Middle frontal gyrus (tissue), 1 donor: ENCODE data around the gene ESPNL.
"Not testable (repeated sequence)": the region's sequence is repeated elsewhere in the genome, so short reads cannot be mapped to it uniquely, and the experiment has no call there.

Experiments
- DNase-seq: peaks from one replicate; pipeline ENCODE4 v3.0.0-alpha.2; 2015; ENCODE audit warnings: low spot score; ENCODE audit errors: extremely low spot score

The ESPNL gene

DNA sequence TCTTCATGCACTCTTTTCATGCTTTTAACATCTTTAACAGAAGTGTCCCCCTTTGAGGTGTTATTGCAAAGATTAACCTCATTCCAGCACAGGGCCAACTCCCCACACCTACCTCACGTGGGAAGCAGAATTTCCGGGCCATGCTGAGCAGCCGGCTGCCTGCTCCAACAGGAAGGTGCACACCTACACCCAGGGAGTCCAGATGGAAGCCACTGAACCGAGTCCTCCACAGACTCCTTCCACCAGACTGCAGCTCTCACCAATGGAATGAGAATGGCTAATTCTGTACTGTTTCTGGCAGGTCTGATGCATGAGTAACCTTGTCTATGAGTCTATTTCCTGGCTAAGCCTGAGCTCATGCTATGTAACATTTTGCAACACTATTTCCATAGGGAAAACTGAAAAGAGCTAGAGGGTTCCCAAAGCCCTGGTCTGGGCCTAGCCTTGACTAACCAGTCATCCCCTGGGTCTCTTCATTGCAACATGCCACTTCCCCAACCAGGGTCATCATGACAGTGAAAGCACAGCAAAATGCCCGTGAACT, 69.6 kb downstream of the ESPNL start:
- peak; percentile 32 for DNase-seq

DNA sequence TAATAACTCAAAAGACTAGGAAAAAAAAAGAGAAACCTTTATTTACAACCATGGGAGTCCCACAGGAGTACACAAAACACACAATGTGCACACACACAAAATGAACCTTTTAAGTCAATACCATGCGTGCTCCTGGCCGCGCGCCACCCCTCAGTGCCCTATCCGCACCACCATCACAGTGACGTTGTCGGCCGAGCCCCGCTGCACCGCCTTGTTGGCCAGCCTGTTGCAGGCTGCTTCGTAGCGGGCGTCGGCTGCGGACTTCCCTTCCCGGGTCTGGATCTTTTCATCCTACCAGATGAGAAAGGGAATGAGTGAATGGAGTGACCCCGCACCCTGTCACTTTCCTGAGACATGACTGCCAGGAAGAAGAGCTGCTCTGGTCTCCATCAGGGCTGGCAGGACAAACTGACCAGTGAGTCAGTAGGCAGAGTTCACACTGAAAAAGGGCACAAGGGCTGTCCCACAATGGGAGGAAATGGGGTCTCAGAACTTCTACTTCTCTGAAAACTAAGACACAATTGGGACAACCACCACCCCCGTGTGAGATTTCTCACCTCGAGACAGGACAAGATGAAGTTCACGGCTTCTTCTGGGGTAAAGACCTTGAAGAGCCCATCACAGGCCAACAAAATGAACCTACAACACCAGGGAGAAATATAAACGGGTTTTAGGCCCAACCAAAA, 70.4 kb downstream of the ESPNL start:
- no peak for DNase-seq

DNA sequence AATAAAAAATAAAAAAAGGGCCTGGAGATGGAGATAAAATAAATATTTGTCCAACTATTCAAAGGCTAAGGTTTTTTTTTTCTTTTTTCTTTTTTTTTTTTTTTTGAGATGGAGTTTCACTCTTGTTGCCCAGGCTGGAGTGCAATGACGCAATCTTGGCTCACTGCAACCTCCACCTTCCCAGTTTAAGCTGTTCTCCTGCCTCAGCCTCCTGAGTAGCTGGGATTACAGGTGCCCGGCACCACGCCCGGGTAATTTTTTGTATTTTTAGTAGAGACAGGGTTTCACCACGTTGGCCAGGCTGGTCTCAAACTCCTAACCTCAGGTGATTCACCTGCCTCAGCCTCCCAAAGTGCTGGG, 70.9 kb downstream of the ESPNL start:
- DNase-seq: not testable (repeated sequence)

- no peak for DNase-seq
Measured at GRCh38 chr2:238171575-238172187, 71.5 kb downstream of the ESPNL start.

GRCh38 chr2:238172439-238172838, 72.3 kb downstream of the ESPNL start:
- no peak for DNase-seq

- no peak for DNase-seq
Measured at GRCh38 chr2:238173692-238174091, 73.6 kb downstream of the ESPNL start.

DNA sequence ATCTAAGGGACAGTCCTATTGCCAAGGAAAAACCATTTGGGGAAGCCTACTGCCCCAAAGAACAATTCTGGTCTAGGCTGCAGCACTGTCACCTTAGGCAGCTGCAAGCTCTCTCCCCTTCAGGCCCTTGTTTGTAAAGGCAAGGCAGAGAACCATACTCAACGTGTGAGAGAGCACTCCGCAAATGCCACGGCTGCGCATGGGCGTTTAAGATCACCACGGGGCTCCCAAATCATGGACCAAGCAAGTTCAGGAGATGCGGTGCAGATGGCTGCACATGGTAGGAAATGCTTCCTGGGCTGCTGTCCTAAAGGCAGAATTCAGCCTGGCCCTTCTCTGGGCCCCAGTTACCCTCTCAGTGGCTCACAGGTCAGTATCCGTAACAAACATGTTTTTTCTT, 74.2 kb downstream of the ESPNL start:
- no peak for DNase-seq

- no peak for DNase-seq
Measured at GRCh38 chr2:238174701-238175100, 74.6 kb downstream of the ESPNL start.

DNA sequence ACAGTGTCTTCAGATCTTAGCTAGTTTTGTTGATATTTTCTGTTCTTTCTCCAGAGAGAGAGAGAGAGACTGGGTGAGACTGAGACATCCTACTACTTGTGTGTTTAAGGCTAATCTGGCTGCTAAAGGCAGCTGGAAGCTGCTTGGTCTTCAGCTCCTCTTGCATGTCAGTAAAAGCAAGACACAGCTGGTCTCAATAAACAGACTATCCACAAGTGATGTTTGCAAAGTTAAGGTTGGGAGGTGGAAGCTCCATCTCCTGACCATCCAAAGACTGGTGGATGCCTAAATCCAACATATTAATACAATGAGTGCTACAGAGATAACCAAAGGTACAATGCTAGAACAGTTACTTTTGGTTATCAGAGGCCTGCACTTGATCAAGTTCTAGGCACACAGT, 76.5 kb downstream of the ESPNL start:
- DNase-seq: no peak

DNA sequence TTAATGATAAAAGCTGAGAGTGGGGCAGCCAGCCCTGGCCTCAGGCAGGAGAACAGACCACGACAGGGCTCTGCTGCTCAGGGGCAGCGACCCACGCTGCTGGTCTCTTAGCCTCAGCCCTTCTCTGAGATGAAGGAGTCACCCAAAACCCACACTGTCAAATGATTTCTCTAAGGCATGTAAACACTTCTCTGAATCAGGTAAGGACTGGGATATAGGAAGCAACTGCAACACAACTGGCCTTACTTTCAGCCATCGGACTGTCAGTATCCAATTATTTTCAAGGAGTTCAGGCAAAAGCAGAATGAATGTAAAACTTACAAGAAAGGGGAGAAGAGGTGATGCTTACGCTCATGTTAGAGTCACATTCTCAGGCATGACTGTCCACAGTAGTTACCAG, 80.4 kb downstream of the ESPNL start:
- no peak for DNase-seq

DNA sequence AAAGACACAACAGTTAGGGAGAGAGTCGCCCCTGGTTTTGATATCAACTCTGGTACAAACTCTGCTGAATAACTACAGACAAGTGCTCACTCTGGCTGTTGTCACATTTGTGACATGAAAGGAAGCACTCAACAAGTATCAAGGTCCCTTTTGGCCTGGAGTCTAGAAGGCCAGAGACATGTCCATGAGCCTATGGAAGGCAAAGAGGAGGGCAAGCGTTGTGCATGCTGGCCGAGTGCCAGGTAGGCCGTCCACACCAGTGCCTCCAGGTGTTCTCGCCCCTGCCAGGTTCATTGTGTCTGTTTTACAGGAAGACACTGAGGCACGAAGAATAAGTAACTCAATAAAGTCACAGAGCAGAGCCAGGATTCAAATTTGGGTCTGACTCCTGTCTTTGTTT, 82.2 kb downstream of the ESPNL start:
- DNase-seq: no peak
